Measurements from ENCODE around the gene TFE3.

Gene TFE3

DNA sequence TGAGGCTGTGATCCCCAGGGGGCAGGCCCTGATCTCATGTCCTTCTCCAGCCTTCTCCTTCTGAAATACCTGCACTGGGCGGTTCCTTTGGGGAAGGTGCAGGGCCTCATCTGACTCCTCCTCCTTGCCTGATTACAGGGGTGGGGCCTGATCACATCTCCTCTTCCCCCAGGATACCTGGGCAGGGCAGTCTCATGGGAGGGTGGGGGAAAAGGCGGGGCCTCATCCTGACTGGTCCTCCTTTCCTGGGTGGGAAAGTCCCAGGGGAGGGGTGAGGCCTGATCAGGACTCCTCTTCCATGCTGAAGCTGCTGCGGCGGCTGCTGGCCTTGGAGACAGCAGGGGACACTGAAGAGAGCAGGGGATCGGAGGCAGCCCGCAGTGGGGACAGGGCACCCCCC lies 13.3 kb downstream of the TFE3 start:
- Histone ChIP-seq H3K9ac (ENCODE audit: low read depth, low read length) (no peak overlapping the region), H3K9me3 (ENCODE audit: control insufficient read depth, insufficient read depth, low read length) (no peaks in the 10 kb centered on the region), H3K4me3 (ENCODE audit: low read depth, low read length) (no peak overlapping the region), H3K4me1 (ENCODE audit: control insufficient read depth, insufficient read depth, low read length) (no peaks in the 10 kb centered on the region), H3K36me3 (ENCODE audit: control insufficient read depth, insufficient read depth, low read length) (peaks cover 33% of the 10 kb centered on the region), H3K27me3 (ENCODE audit: control insufficient read depth, insufficient read depth, low read length) (no peaks in the 10 kb centered on the region)

- H3K36me3 ChIP-seq (ENCODE audit: control insufficient read depth, insufficient read depth, low read length) = peaks cover 5% of the 10 kb centered on the region
- H3K27me3 ChIP-seq (ENCODE audit: control insufficient read depth, insufficient read depth, low read length) = no peaks in the 10 kb centered on the region
- no peaks in the 10 kb centered on the region for H3K4me1 ChIP-seq (ENCODE audit: control insufficient read depth, insufficient read depth, low read length)
- no peak overlapping the region for H3K9ac ChIP-seq (ENCODE audit: low read depth, low read length)
- H3K9me3 ChIP-seq (ENCODE audit: control insufficient read depth, insufficient read depth, low read length) = no peaks in the 10 kb centered on the region
- no peak overlapping the region for H3K4me3 ChIP-seq (ENCODE audit: low read depth, low read length)
Observed at GRCh38 chrX:49019599-49020249, 23.4 kb downstream of the TFE3 start.

DNA sequence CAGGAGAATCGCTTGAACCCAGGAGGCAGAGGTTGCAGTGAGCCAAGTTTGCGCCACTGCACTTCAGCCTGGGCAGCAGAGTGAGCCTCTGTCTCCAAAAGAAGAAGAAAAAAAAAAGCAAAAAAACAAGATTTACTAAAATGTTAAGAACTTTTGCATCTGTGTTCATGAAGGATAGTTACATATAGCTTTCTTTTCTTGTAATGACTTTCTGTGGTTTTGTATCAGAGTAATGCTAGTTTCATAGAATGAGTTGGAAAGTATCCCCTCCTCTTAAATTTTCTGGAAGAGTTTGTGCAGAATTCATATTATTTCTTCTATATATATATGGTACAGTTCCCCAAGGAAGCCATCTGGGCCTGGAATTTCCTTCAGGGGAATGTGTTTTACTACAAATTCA lies 24.1 kb downstream of the TFE3 start:
- H3K4me1 ChIP-seq (ENCODE audit: control insufficient read depth, insufficient read depth, low read length) = no peaks in the 10 kb centered on the region
- H3K9ac ChIP-seq (ENCODE audit: low read depth, low read length) = no peak overlapping the region
- no peaks in the 10 kb centered on the region for H3K36me3 ChIP-seq (ENCODE audit: control insufficient read depth, insufficient read depth, low read length)
- no peaks in the 10 kb centered on the region for H3K9me3 ChIP-seq (ENCODE audit: control insufficient read depth, insufficient read depth, low read length)
- H3K27me3 ChIP-seq (ENCODE audit: control insufficient read depth, insufficient read depth, low read length) = no peaks in the 10 kb centered on the region
- H3K4me3 ChIP-seq (ENCODE audit: low read depth, low read length) = no peak overlapping the region

GRCh38 chrX:49003696-49004095 lies 39.5 kb downstream of the TFE3 start:
- H3K27me3 ChIP-seq (ENCODE audit: control insufficient read depth, insufficient read depth, low read length) = no peaks in the 10 kb centered on the region
- peaks cover 4% of the 10 kb centered on the region for H3K36me3 ChIP-seq (ENCODE audit: control insufficient read depth, insufficient read depth, low read length)
- H3K4me1 ChIP-seq (ENCODE audit: control insufficient read depth, insufficient read depth, low read length) = peaks cover 2% of the 10 kb centered on the region
- no peak overlapping the region for H3K4me3 ChIP-seq (ENCODE audit: low read depth, low read length)
- H3K9me3 ChIP-seq (ENCODE audit: control insufficient read depth, insufficient read depth, low read length) = no peaks in the 10 kb centered on the region
- no peak overlapping the region for H3K9ac ChIP-seq (ENCODE audit: low read depth, low read length)

GRCh38 chrX:49002091-49002935 lies 40.8 kb downstream of the TFE3 start, which contains the start of gene GRIPAP1:
Gene GRIPAP1, minus strand, starts transcription at chrX:49002264. Its CDS starts 35 bp downstream, at chrX:49002229.
- Histone ChIP-seq H3K9me3 (ENCODE audit: control insufficient read depth, insufficient read depth, low read length) (no peaks in the 10 kb centered on the region), H3K9ac (ENCODE audit: low read depth, low read length) (peak within 1 kb of the TSS; percentile 86), H3K4me1 (ENCODE audit: control insufficient read depth, insufficient read depth, low read length) (peaks cover 2% of the 10 kb centered on the region), H3K4me3 (ENCODE audit: low read depth, low read length) (peak within 1 kb of the TSS; percentile 97), H3K36me3 (ENCODE audit: control insufficient read depth, insufficient read depth, low read length) (peaks cover 4% of the 10 kb centered on the region), H3K27me3 (ENCODE audit: control insufficient read depth, insufficient read depth, low read length) (no peaks in the 10 kb centered on the region)

DNA sequence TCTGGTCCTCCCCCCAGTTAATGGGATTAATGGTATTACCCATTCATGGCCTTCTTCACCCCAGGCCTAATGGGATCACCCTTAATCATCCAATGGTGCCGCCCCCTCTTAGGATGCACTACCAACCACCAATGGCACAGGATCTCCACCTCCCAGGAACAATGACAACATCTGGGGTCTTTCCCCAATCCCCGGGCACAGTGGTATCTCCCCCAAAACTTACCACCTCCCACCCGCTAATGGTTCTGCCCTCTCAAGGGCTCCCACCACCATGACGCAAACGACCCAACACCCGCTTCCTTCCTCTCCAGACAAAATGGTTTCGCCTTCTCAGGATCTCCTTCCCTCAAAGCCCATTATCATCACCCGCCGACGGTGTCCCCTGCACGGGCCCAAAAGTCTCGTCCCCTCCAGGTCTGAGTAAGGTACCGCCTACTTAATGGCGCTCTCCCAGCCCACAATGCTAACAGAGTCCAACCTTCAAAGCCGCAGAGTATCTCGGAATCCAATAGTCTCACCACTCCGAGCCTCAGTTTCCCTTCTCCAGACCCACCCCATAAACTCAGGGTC lies 41.6 kb downstream of the TFE3 start:
- Histone ChIP-seq H3K9ac (ENCODE audit: low read depth, low read length) (peak overlapping the region; percentile 86), H3K9me3 (ENCODE audit: control insufficient read depth, insufficient read depth, low read length) (no peaks in the 10 kb centered on the region), H3K36me3 (ENCODE audit: control insufficient read depth, insufficient read depth, low read length) (peaks cover 11% of the 10 kb centered on the region), H3K27me3 (ENCODE audit: control insufficient read depth, insufficient read depth, low read length) (no peaks in the 10 kb centered on the region), H3K4me3 (ENCODE audit: low read depth, low read length) (peak overlapping the region; percentile 97), H3K4me1 (ENCODE audit: control insufficient read depth, insufficient read depth, low read length) (peaks cover 2% of the 10 kb centered on the region)

GRCh38 chrX:49000636-49001035 lies 42.5 kb downstream of the TFE3 start:
- Histone ChIP-seq H3K9me3 (ENCODE audit: control insufficient read depth, insufficient read depth, low read length) (no peaks in the 10 kb centered on the region), H3K4me3 (ENCODE audit: low read depth, low read length) (peak overlapping the region; percentile 97), H3K4me1 (ENCODE audit: control insufficient read depth, insufficient read depth, low read length) (peaks cover 2% of the 10 kb centered on the region), H3K27me3 (ENCODE audit: control insufficient read depth, insufficient read depth, low read length) (no peaks in the 10 kb centered on the region), H3K36me3 (ENCODE audit: control insufficient read depth, insufficient read depth, low read length) (peaks cover 17% of the 10 kb centered on the region), H3K9ac (ENCODE audit: low read depth, low read length) (no peak overlapping the region)

DNA sequence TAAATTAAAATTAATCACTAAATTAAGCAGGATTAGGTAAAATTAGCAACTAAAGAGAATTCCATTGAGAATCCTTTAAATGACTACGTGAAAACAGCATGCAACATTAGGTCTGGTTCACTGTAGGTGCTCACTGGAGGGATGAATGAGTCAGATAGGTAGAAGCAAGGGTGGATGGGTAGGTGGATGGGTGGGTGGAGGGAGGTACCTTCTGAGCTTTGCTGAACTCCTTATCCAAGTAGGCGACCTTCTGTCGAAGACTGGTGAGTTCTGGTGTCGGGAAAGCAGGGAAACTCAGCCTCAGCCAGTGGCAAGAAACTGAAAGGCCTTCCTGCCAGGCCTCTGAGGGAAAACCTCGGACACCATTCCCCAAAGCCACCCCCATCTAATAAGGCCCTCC lies 44.1 kb downstream of the TFE3 start:
- Histone ChIP-seq H3K9ac (ENCODE audit: low read depth, low read length) (no peak overlapping the region), H3K4me3 (ENCODE audit: low read depth, low read length) (no peak overlapping the region), H3K27me3 (ENCODE audit: control insufficient read depth, insufficient read depth, low read length) (no peaks in the 10 kb centered on the region), H3K9me3 (ENCODE audit: control insufficient read depth, insufficient read depth, low read length) (no peaks in the 10 kb centered on the region), H3K4me1 (ENCODE audit: control insufficient read depth, insufficient read depth, low read length) (peaks cover 2% of the 10 kb centered on the region), H3K36me3 (ENCODE audit: control insufficient read depth, insufficient read depth, low read length) (peaks cover 17% of the 10 kb centered on the region)

DNA sequence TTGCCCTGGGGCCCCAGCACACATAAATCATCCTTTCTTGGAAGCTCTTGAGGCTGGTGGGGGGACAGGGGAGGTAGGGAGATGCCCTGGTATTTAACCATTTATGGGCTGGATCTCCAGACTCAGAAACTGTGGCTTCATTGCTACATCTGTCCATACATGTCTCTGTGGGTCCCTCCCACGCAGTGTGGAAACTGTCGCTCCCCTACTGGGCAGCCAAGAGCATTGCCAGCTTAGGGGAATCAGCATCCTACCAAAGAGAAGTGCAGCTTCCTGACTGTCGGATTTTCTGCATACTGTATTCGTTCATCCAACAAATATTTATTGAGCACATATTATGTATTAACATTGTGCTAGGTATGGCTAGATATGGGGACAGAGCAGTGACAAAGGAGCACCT lies 44.8 kb downstream of the TFE3 start:
- Histone ChIP-seq H3K9ac (ENCODE audit: low read depth, low read length) (no peak overlapping the region), H3K4me3 (ENCODE audit: low read depth, low read length) (no peak overlapping the region), H3K36me3 (ENCODE audit: control insufficient read depth, insufficient read depth, low read length) (peaks cover 17% of the 10 kb centered on the region)

GRCh38 chrX:48997865-48998264 lies 45.3 kb downstream of the TFE3 start:
- Histone ChIP-seq H3K27me3 (ENCODE audit: control insufficient read depth, insufficient read depth, low read length) (no peaks in the 10 kb centered on the region), H3K4me3 (ENCODE audit: low read depth, low read length) (no peak overlapping the region), H3K9me3 (ENCODE audit: control insufficient read depth, insufficient read depth, low read length) (no peaks in the 10 kb centered on the region), H3K9ac (ENCODE audit: low read depth, low read length) (no peak overlapping the region), H3K36me3 (ENCODE audit: control insufficient read depth, insufficient read depth, low read length) (peaks cover 17% of the 10 kb centered on the region), H3K4me1 (ENCODE audit: control insufficient read depth, insufficient read depth, low read length) (peaks cover 2% of the 10 kb centered on the region)

More for the DNA sequence above, 44.8 kb downstream of the TFE3 start:
- no peaks in the 10 kb centered on the region for H3K9me3 ChIP-seq (ENCODE audit: control insufficient read depth, insufficient read depth, low read length)
- peaks cover 2% of the 10 kb centered on the region for H3K4me1 ChIP-seq (ENCODE audit: control insufficient read depth, insufficient read depth, low read length)
- H3K27me3 ChIP-seq (ENCODE audit: control insufficient read depth, insufficient read depth, low read length) = no peaks in the 10 kb centered on the region

DNA sequence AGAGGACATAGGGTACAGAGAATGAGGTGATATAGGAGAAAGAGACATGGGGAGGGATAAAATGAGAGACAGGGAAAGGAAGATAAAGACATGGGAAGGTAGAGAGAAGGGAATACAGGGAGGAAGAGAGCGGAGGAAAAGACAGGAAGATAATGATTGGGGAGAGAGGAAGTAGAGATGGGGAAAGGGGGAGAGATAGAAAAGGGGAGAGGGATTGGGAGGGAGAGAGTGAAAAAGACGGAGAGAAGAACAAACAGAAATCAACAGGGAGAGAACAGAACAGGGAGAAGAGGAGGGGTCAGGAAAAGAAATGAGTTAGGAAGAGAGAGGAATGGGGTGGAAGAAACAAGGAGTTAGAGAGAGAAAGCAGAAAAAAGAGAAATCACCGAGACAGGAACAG lies 45.7 kb downstream of the TFE3 start:
- Histone ChIP-seq H3K9ac (ENCODE audit: low read depth, low read length) (no peak overlapping the region), H3K27me3 (ENCODE audit: control insufficient read depth, insufficient read depth, low read length) (no peaks in the 10 kb centered on the region), H3K4me3 (ENCODE audit: low read depth, low read length) (no peak overlapping the region), H3K9me3 (ENCODE audit: control insufficient read depth, insufficient read depth, low read length) (no peaks in the 10 kb centered on the region), H3K4me1 (ENCODE audit: control insufficient read depth, insufficient read depth, low read length) (peaks cover 2% of the 10 kb centered on the region), H3K36me3 (ENCODE audit: control insufficient read depth, insufficient read depth, low read length) (peaks cover 17% of the 10 kb centered on the region)
